Vagina (tissue), 2 donors: ENCODE measurements around the gene VPS8.

Source experiments
- POLR2A ChIP-seq, 2 donors: fragments of 450-650 bp; IDR thresholded peaks; one replicate each; pipeline ENCODE4 v1.6.1; 2017; ENCODE audit warnings: antibody characterized with exemption in 2 of 2, mild to moderate bottlenecking in 2 of 2, moderate library complexity in 2 of 2
- POLR2AphosphoS5 ChIP-seq, 2 donors: sonication (generic); formaldehyde crosslinking; IDR thresholded peaks; one replicate each; pipeline ENCODE4 v1.9.0; 2017; ENCODE audit warnings: antibody characterized with exemption in 2 of 2, mild to moderate bottlenecking in 2 of 2, low read depth in 1 of 2; ENCODE audit not compliant: insufficient read depth in 1 of 2
- TF ChIP-seq, protein P1 (sequence below), 3 experiments: fragments of 450-650 bp in 2 of 3; fragments of 200-600 bp in 1 of 3; sonication (generic) in 1 of 3; IDR thresholded peaks; one replicate each; pipeline ENCODE4 v1.5.1; 2017 to 2019; ENCODE audit warnings: antibody characterized with exemption in 3 of 3, mild to moderate bottlenecking in 2 of 3, moderate library complexity in 2 of 3

DNA sequence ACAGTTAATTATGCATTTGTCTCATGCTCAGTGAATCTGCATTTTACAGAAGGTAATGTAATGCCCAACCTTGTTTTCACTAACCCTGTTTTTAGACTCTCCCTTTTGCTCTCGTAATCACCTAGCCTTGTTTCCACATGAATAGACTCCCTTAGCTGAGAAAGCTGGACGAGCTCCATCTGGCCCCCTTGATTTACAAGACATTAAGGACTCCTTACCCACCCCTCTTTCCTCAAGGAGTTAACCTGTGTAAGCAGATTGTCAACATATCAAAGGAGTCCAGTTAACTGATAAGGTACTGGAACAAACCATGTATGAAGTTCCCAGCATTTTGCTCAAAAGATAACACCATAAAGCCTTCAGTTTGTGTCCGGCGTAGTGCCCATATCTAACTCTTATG lies 99.6 kb downstream of the VPS8 start:
- TF ChIP-seq, protein P1, sequence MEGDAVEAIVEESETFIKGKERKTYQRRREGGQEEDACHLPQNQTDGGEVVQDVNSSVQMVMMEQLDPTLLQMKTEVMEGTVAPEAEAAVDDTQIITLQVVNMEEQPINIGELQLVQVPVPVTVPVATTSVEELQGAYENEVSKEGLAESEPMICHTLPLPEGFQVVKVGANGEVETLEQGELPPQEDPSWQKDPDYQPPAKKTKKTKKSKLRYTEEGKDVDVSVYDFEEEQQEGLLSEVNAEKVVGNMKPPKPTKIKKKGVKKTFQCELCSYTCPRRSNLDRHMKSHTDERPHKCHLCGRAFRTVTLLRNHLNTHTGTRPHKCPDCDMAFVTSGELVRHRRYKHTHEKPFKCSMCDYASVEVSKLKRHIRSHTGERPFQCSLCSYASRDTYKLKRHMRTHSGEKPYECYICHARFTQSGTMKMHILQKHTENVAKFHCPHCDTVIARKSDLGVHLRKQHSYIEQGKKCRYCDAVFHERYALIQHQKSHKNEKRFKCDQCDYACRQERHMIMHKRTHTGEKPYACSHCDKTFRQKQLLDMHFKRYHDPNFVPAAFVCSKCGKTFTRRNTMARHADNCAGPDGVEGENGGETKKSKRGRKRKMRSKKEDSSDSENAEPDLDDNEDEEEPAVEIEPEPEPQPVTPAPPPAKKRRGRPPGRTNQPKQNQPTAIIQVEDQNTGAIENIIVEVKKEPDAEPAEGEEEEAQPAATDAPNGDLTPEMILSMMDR (IDR thresholded peaks at IDR 0.05), result no peak
- TF ChIP-seq POLR2A (IDR thresholded peaks at IDR 0.05) (no peak), POLR2AphosphoS5 (IDR thresholded peaks at IDR 0.05; ENCODE audit: insufficient read depth in 1 of 2, low read depth in 1 of 2) (no peak)
